Measurements from ENCODE around the gene EMILIN1.
"Not testable (repeated sequence)": the region's sequence is repeated elsewhere in the genome, so short reads cannot be mapped to it uniquely, and the experiment has no call there.

Gene EMILIN1

DNA sequence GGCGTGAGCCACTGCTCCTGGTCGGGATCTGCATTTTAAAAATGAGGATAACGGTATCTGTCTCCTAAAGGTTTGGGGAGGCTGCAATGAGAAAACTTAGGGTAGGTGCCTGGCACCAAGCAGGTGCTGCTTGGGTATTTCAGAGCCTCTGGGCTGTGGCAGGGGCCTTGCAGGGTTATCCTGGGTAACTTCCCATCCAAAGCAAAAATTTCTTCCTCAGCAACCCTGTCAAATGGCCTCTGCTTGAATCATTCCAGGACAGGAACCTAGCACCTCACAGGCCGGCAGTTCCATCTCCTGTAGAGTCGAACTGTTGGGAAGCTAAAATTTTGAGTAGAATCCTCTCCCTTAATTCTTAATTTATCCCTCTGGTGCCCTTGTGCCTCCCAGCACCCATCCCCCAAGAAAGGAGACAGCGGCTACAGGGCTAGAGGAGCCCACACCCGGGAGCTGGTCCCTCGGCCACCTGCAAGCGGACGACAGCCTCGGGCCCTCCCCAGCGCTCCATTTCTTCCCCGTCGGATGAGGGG is 39.6 kb downstream of the EMILIN1 start:
- H3K27ac ChIP-seq (ENCODE audit: low read depth, low read length), result no peak overlapping the region
- peaks cover 9% of the 10 kb centered on the region for H3K4me1 ChIP-seq (ENCODE audit: control insufficient read depth, insufficient read depth, low read length)
- H3K9me3 ChIP-seq (ENCODE audit: control insufficient read depth, insufficient read depth, low read depth, low read length), result no peaks in the 10 kb centered on the region
- peaks cover 63% of the 10 kb centered on the region for H3K27me3 ChIP-seq (ENCODE audit: control insufficient read depth, insufficient read depth, low read length)
- H3K4me3 ChIP-seq (ENCODE audit: low read depth, low read length), result peak overlapping the region; percentile 49
- no peak overlapping the region for H3K9ac ChIP-seq (ENCODE audit: low read length)
- H3K36me3 ChIP-seq (ENCODE audit: control insufficient read depth, insufficient read depth, low read length), result no peaks in the 10 kb centered on the region

DNA sequence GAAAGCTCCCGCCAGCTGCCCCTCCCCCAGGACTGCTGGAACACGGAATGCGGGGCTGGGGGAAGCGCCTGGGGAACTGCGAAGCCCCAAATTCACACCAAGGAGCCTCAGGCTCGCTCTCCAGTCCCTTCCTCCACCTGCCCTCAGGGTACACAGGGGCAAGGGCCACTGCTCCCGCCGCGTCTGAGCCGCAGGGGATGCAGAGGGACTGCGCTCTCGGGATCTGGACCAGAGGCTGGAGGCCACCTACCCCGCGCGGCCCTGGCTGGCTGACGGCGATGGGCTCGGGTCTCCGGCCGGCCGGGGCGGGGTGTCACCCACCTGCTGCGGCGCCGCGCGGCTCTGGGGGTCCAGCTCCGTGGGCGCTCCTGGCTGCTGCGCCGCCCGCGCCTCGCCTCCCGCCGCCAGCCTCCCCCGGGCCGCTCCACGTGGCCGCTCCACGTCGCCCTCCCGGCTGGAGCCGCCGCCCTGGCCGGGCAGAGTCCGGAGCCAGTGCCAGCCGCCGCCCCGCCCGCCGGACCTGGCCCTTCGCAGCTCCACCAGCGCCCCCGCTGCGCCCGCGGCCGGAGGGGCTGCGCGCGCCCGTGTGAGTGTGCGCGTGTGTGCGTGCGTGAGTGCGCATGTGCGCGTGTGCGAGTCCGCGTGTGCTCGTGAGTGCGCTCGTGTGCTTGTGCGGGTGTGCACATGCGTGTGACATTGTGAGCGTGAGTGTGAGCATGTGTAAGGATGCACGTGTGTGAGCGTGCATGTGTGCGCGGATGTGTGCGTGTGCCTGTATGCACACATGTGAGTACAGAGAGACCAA is 40.3 kb downstream of the EMILIN1 start, which contains the start of gene CGREF1:
Gene CGREF1 (minus strand): TSS at position 604 of the 805 bp plus-strand sequence. CDS start 14,762 bp downstream, outside the sequence.
- Histone ChIP-seq H3K27me3 (ENCODE audit: control insufficient read depth, insufficient read depth, low read length) (peaks cover 70% of the 10 kb centered on the region), H3K9ac (ENCODE audit: low read length) (no peak within 1 kb of the TSS), H3K27ac (ENCODE audit: low read depth, low read length) (no peak within 1 kb of the TSS), H3K36me3 (ENCODE audit: control insufficient read depth, insufficient read depth, low read length) (no peaks in the 10 kb centered on the region), H3K4me3 (ENCODE audit: low read depth, low read length) (peak within 1 kb of the TSS; percentile 49), H3K9me3 (ENCODE audit: control insufficient read depth, insufficient read depth, low read depth, low read length) (no peaks in the 10 kb centered on the region), H3K4me1 (ENCODE audit: control insufficient read depth, insufficient read depth, low read length) (peaks cover 12% of the 10 kb centered on the region)

- not testable (repeated sequence) for H3K9ac ChIP-seq (ENCODE audit: low read length); H3K27ac ChIP-seq (ENCODE audit: low read depth, low read length); H3K9me3 ChIP-seq (ENCODE audit: control insufficient read depth, insufficient read depth, low read depth, low read length); H3K36me3 ChIP-seq (ENCODE audit: control insufficient read depth, insufficient read depth, low read length)
- peaks cover 17% of the 10 kb centered on the region for H3K4me1 ChIP-seq (ENCODE audit: control insufficient read depth, insufficient read depth, low read length)
- peaks cover 76% of the 10 kb centered on the region for H3K27me3 ChIP-seq (ENCODE audit: control insufficient read depth, insufficient read depth, low read length)
- H3K4me3 ChIP-seq (ENCODE audit: low read depth, low read length), result peak overlapping the region; percentile 49
These were observed 40.9 kb downstream of the EMILIN1 start for GRCh38 chr2:27119330-27119670.

GRCh38 chr2:27121906-27122305 is 43.5 kb downstream of the EMILIN1 start:
- peaks cover 17% of the 10 kb centered on the region for H3K4me1 ChIP-seq (ENCODE audit: control insufficient read depth, insufficient read depth, low read length)
- no peaks in the 10 kb centered on the region for H3K36me3 ChIP-seq (ENCODE audit: control insufficient read depth, insufficient read depth, low read length)
- no peaks in the 10 kb centered on the region for H3K9me3 ChIP-seq (ENCODE audit: control insufficient read depth, insufficient read depth, low read depth, low read length)
- H3K9ac ChIP-seq (ENCODE audit: low read length), result no peak overlapping the region
- H3K27ac ChIP-seq (ENCODE audit: low read depth, low read length), result no peak overlapping the region
- H3K4me3 ChIP-seq (ENCODE audit: low read depth, low read length), result no peak overlapping the region
- H3K27me3 ChIP-seq (ENCODE audit: control insufficient read depth, insufficient read depth, low read length), result peaks cover 78% of the 10 kb centered on the region

GRCh38 chr2:27122791-27123190 is 44.4 kb downstream of the EMILIN1 start:
- H3K9ac ChIP-seq (ENCODE audit: low read length), result no peak overlapping the region
- peak overlapping the region; percentile 70; the same call in 1 of the 2 replicates for H3K4me3 ChIP-seq (ENCODE audit: low read depth, low read length)
- H3K4me1 ChIP-seq (ENCODE audit: control insufficient read depth, insufficient read depth, low read length), result peaks cover 17% of the 10 kb centered on the region
- H3K27ac ChIP-seq (ENCODE audit: low read depth, low read length), result no peak overlapping the region
- H3K27me3 ChIP-seq (ENCODE audit: control insufficient read depth, insufficient read depth, low read length), result peaks cover 69% of the 10 kb centered on the region
- H3K36me3 ChIP-seq (ENCODE audit: control insufficient read depth, insufficient read depth, low read length), result no peaks in the 10 kb centered on the region
- no peaks in the 10 kb centered on the region for H3K9me3 ChIP-seq (ENCODE audit: control insufficient read depth, insufficient read depth, low read depth, low read length)

- Histone ChIP-seq H3K4me1 (ENCODE audit: control insufficient read depth, insufficient read depth, low read length) (peaks cover 10% of the 10 kb centered on the region), H3K27ac (ENCODE audit: low read depth, low read length) (no peak within 1 kb of the TSS), H3K4me3 (ENCODE audit: low read depth, low read length) (peak within 1 kb of the TSS; percentile 70)
These were observed 45.1 kb downstream of the EMILIN1 start, which contains the start of gene ABHD1 for GRCh38 chr2:27123302-27124150. Gene ABHD1, plus strand, starts transcription at chr2:27123815. Its CDS starts 134 bp downstream, at chr2:27123949.

GRCh38 chr2:27125104-27125503 is 46.7 kb downstream of the EMILIN1 start:
- no peak overlapping the region for H3K9ac ChIP-seq (ENCODE audit: low read length)
- H3K9me3 ChIP-seq (ENCODE audit: control insufficient read depth, insufficient read depth, low read depth, low read length), result no peaks in the 10 kb centered on the region
- H3K4me1 ChIP-seq (ENCODE audit: control insufficient read depth, insufficient read depth, low read length), result peaks cover 9% of the 10 kb centered on the region
- no peak overlapping the region for H3K27ac ChIP-seq (ENCODE audit: low read depth, low read length)
- peaks cover 46% of the 10 kb centered on the region for H3K27me3 ChIP-seq (ENCODE audit: control insufficient read depth, insufficient read depth, low read length)
- no peak overlapping the region for H3K4me3 ChIP-seq (ENCODE audit: low read depth, low read length)
- H3K36me3 ChIP-seq (ENCODE audit: control insufficient read depth, insufficient read depth, low read length), result peaks cover 8% of the 10 kb centered on the region

More at GRCh38 chr2:27123302-27124150, 45.1 kb downstream of the EMILIN1 start, which contains the start of gene ABHD1:
- no peaks in the 10 kb centered on the region for H3K9me3 ChIP-seq (ENCODE audit: control insufficient read depth, insufficient read depth, low read depth, low read length)
- H3K36me3 ChIP-seq (ENCODE audit: control insufficient read depth, insufficient read depth, low read length), result no peaks in the 10 kb centered on the region
- peaks cover 61% of the 10 kb centered on the region for H3K27me3 ChIP-seq (ENCODE audit: control insufficient read depth, insufficient read depth, low read length)
- peak within 1 kb of the TSS; percentile 45 for H3K9ac ChIP-seq (ENCODE audit: low read length)

DNA sequence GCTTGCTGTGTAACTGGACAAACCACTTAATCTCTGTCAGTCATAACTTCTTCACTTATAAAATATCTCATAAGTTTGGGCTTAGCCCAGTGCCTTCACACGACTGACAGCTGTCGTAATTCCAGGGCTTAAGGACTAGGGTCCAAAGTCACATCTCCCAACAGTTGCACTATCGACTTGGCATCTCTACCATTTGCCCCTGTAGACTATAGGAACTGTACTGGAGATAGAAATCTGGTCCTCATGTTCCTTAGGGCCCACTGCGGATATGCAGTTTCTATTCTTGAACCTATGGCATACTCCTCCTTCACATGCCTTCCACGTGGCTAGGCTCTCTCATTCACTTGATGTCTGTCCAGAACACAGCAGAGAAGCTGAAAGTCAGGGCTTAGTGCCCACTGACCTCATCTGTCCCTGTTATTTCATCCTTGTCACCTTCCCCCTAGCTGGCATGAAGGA is 47.9 kb downstream of the EMILIN1 start:
- Histone ChIP-seq H3K27ac (ENCODE audit: low read depth, low read length) (no peak overlapping the region), H3K27me3 (ENCODE audit: control insufficient read depth, insufficient read depth, low read length) (peaks cover 34% of the 10 kb centered on the region), H3K36me3 (ENCODE audit: control insufficient read depth, insufficient read depth, low read length) (peaks cover 20% of the 10 kb centered on the region), H3K9ac (ENCODE audit: low read length) (no peak overlapping the region), H3K9me3 (ENCODE audit: control insufficient read depth, insufficient read depth, low read depth, low read length) (no peaks in the 10 kb centered on the region), H3K4me1 (ENCODE audit: control insufficient read depth, insufficient read depth, low read length) (peaks cover 9% of the 10 kb centered on the region), H3K4me3 (ENCODE audit: low read depth, low read length) (no peak overlapping the region)

DNA sequence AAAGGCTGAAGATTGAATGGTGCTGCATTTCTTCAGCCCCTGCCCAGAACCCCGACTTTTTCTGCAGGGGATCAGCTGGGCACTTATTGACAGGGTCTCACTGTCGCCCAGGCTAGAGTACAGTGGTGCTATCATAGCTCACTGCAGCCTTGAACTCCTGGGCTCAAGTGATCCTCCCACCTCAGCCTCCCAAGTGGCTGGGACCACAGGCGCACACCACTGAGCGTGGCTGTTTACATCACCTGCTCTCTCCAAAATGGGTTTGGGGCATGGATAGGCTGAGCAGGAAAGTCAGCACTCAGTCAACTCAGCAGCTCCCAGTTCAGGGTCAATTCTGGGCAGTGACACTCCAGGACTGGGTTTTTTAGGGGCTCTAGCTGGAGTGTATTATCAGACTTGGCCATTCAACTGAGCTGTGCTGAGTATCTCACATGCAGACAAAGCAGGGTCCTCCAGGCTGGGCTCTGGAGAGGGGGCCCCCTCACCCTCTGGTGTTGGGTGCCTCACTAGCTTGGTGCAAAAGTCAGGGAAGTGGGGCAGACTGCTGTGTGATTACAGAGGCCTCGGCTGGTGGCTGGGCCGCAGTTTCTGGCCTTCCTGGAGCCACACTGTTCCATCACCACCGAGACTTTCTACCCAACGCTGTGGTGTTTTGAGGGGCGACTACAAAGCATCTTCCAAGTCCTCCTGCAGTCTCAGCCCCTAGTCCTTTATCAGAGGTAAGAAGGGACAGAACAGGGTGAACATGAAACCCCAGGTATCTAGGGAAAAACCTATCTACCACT is 49.7 kb downstream of the EMILIN1 start:
- Histone ChIP-seq H3K4me1 (ENCODE audit: control insufficient read depth, insufficient read depth, low read length) (peaks cover 8% of the 10 kb centered on the region), H3K4me3 (ENCODE audit: low read depth, low read length) (no peak overlapping the region), H3K27ac (ENCODE audit: low read depth, low read length) (no peak overlapping the region), H3K27me3 (ENCODE audit: control insufficient read depth, insufficient read depth, low read length) (peaks cover 16% of the 10 kb centered on the region), H3K9ac (ENCODE audit: low read length) (no peak overlapping the region), H3K36me3 (ENCODE audit: control insufficient read depth, insufficient read depth, low read length) (peaks cover 37% of the 10 kb centered on the region), H3K9me3 (ENCODE audit: control insufficient read depth, insufficient read depth, low read depth, low read length) (no peaks in the 10 kb centered on the region)
